GM12878 (cell line): ENCODE data around the gene LMAN2L. TPM values are rescaled to one million over a fixed set of nuclear protein-coding genes. Genes with fewer than 3 reads are reported as not detected.

ENCODE experiments used
- BCL3 ChIP-seq: IDR thresholded peaks from 2 replicates; pipeline ENCODE4 v1.6.1; 2011; ENCODE audit warnings: borderline replicate concordance, low read depth, mild to moderate bottlenecking, moderate library complexity, low read length; ENCODE audit not compliant: insufficient read depth, poor library complexity, severe bottlenecking
- CUX1 ChIP-seq: IDR thresholded peaks from 2 replicates; pipeline ENCODE4 v1.6.1; 2012; ENCODE audit warnings: improper control_type of control experiment, low read depth, low read length; ENCODE audit not compliant: insufficient replicate concordance
- E4F1 ChIP-seq: fragments of 450-650 bp; IDR thresholded peaks from 2 replicates; pipeline ENCODE4 v1.6.1; 2018; ENCODE audit warnings: borderline replicate concordance, mild to moderate bottlenecking; ENCODE audit not compliant: partially characterized antibody
- EGR1 ChIP-seq, 2 experiments: IDR thresholded peaks; 1 replicate in 1 of 2; 2 replicates in 1 of 2; pipeline ENCODE4 v1.6.1; 2011 to 2012; ENCODE audit warnings: low read depth in 2 of 2, low read length in 2 of 2, borderline replicate concordance in 1 of 2, mild to moderate bottlenecking in 1 of 2, moderate library complexity in 1 of 2
- MEF2A ChIP-seq: IDR thresholded peaks from 2 replicates; pipeline ENCODE4 v1.6.1; 2011; ENCODE audit warnings: low read depth, mild to moderate bottlenecking, low read length, moderate library complexity; ENCODE audit not compliant: insufficient read depth
- NBN ChIP-seq: fragments of 450-650 bp; IDR thresholded peaks from 2 replicates; pipeline ENCODE4 v1.6.1; 2016
- PKNOX1 ChIP-seq: fragments of 450-650 bp; IDR thresholded peaks from 2 replicates; pipeline ENCODE4 v1.6.1; 2016; ENCODE audit warnings: mild to moderate bottlenecking
- POLR2A ChIP-seq: IDR thresholded peaks from 2 replicates; pipeline ENCODE4 v1.6.1; 2011; ENCODE audit warnings: low read depth, mild to moderate bottlenecking, low read length
- POLR2AphosphoS2 ChIP-seq: IDR thresholded peaks from 2 replicates; pipeline ENCODE4 v1.6.1; 2011; ENCODE audit warnings: low read depth, mild to moderate bottlenecking, low read length, improper control_type of control experiment, moderate library complexity
- POU2F2 ChIP-seq: IDR thresholded peaks from 3 replicates; pipeline ENCODE4 v1.6.1; 2011; ENCODE audit warnings: low read depth, mild to moderate bottlenecking, low read length, borderline replicate concordance
- RB1 ChIP-seq: fragments of 450-650 bp; formaldehyde crosslinking; IDR thresholded peaks from 2 replicates; pipeline ENCODE4 v1.6.1; 2017; ENCODE audit warnings: mild to moderate bottlenecking, borderline replicate concordance
- RELB ChIP-seq: fragments of 450-650 bp; IDR thresholded peaks from 2 replicates; pipeline ENCODE4 v1.6.1; 2017; ENCODE audit warnings: low read depth, mild to moderate bottlenecking, moderate library complexity
- SMAD1 ChIP-seq: fragments of 450-650 bp; IDR thresholded peaks from 2 replicates; pipeline ENCODE4 v1.6.1; 2018; ENCODE audit warnings: mild to moderate bottlenecking, low read depth; ENCODE audit not compliant: partially characterized antibody
- SMARCA5 ChIP-seq: fragments of 450-650 bp; IDR thresholded peaks from 2 replicates; pipeline ENCODE4 v1.6.1; 2017; ENCODE audit warnings: mild to moderate bottlenecking
- WRNIP1 ChIP-seq: IDR thresholded peaks from 2 replicates; pipeline ENCODE4 v1.6.1; 2011; ENCODE audit warnings: low read depth, low read length, improper control_type of control experiment, borderline replicate concordance
- ZSCAN29 ChIP-seq: fragments of 450-650 bp; IDR thresholded peaks from 2 replicates; pipeline ENCODE4 v1.6.1; 2017; ENCODE audit warnings: mild to moderate bottlenecking, moderate library complexity
- polyA plus RNA-seq, 11 experiments: library from polyadenylated mRNA; depleted of rRNA in 4 of 11; unstranded in 6 of 11; stranded (reverse) in 5 of 11; fragments of >200 nt; fragmentation: Nextera tagmentation in 4 of 11; fragmentation: Illumina TruSeq in 1 of 11; extraction: Ambion mirVana in 4 of 11; extraction: Trizol in 1 of 11; gene quantifications; 1 replicate in 1 of 11; 2 replicates in 10 of 11; pipeline versions ENCODE4 v1.2.1 to v1.2.3, GENCODE V29; 2011 to 2016; ENCODE audit warnings: inconsistent platforms in 2 of 11, missing spikeins in 2 of 11, low read depth in 1 of 11
- total RNA-seq, 4 experiments: library from RNA; depleted of rRNA in 3 of 4; stranded (reverse); fragments of >200 nt in 3 of 4; fragmentation: Illumina TruSeq in 1 of 4; extraction: Trizol in 1 of 4; gene quantifications; 2 replicates each; pipeline versions ENCODE4 v1.2.1 to v1.2.3, GENCODE V29; 2013 to 2021

The LMAN2L gene
- total and polyA plus RNA-seq, 10 of the 15 experiments (the other 5 are each of a cell fraction or from before 2014, with no cell fraction given): 5.7 to 16.3 (median 10.7) TPM

- 0 out of 2 replicates have a peak, but pooled peaks have one; percentile 5 for TF ChIP-seq PKNOX1
- TF ChIP-seq RELB: peak; percentile 21; the same call in 1 of the 2 replicates
- 0 out of 2 replicates have a peak, but pooled peaks have one; percentile 23 for TF ChIP-seq SMARCA5
- peak in 1 of 2 experiments; percentile 45; a peak in 1 of 3 replicates for TF ChIP-seq EGR1 (IDR thresholded peaks at IDR 0.05; ENCODE audit: borderline replicate concordance in 1 of 2, low read depth in 2 of 2, low read length in 2 of 2)
- peak; percentile 4 for TF ChIP-seq BCL3
- no peak for TF ChIP-seq ZSCAN29
- TF ChIP-seq POU2F2: peak; percentile 38; the same call in 1 of the 3 replicates
- TF ChIP-seq E4F1: no peak
- no peak for TF ChIP-seq POLR2AphosphoS2
- peak; percentile 84 for TF ChIP-seq POLR2A
- 0 out of 2 replicates have a peak, but pooled peaks have one; percentile 10 for TF ChIP-seq NBN
- TF ChIP-seq SMAD1: no peak
- TF ChIP-seq MEF2A: no peak
- no peak for TF ChIP-seq RB1
- no peak for TF ChIP-seq CUX1
- TF ChIP-seq WRNIP1: peak; percentile 98; the same call in 1 of the 2 replicates
These were observed 20.4 kb upstream of the LMAN2L start, which contains the start of gene CNNM4 (continued) for GRCh38 chr2:96760036-96760985.
